Right renal cortex interstitium (tissue), 3 donors: ENCODE results near the gene HS6ST3. TPM values are rescaled to one million over a fixed set of nuclear protein-coding genes. Genes with fewer than 3 reads are reported as not detected.

ENCODE experiments used
- DNase-seq, 3 donors: peaks; one replicate each; pipeline ENCODE4 v3.0.0-alpha.2; 2013; ENCODE audit warnings: low read depth in 3 of 3, low spot score in 2 of 3
- polyA plus RNA-seq, 3 donors: library from polyadenylated mRNA; unstranded; fragments of 120-200 nt; gene quantifications; one replicate each; pipeline ENCODE4 v1.2.1, GENCODE V29; 2013; ENCODE audit not compliant: insufficient read length in 3 of 3

The HS6ST3 gene
- polyA plus RNA-seq, 3 donors = 2.8 to 4.2 (median 3.5) TPM

- DNase-seq = no peak
Measured at GRCh38 chr13:96636001-96636709, 546.2 kb downstream of the HS6ST3 start.

- no peak for DNase-seq
Measured at GRCh38 chr13:96637039-96637438, 547.1 kb downstream of the HS6ST3 start.

GRCh38 chr13:96646101-96646500 is 556.2 kb downstream of the HS6ST3 start:
- DNase-seq = no peak

- no peak for DNase-seq
Measured at GRCh38 chr13:96646515-96647211, 556.8 kb downstream of the HS6ST3 start.

- DNase-seq = no peak
Measured at GRCh38 chr13:96650301-96650886, 560.5 kb downstream of the HS6ST3 start.

GRCh38 chr13:96651598-96651997 is 561.7 kb downstream of the HS6ST3 start:
- DNase-seq = no peak

GRCh38 chr13:96652506-96652905 is 562.6 kb downstream of the HS6ST3 start:
- no peak for DNase-seq

GRCh38 chr13:96661612-96662011 is 571.7 kb downstream of the HS6ST3 start:
- no peak for DNase-seq

GRCh38 chr13:96662036-96662435 is 572.1 kb downstream of the HS6ST3 start:
- DNase-seq = no peak

- peak in 1 of 3 donors; percentile 5 for DNase-seq
Measured at GRCh38 chr13:96667294-96668018, 577.5 kb downstream of the HS6ST3 start.

- DNase-seq = no peak
Measured at GRCh38 chr13:96671073-96671472, 581.2 kb downstream of the HS6ST3 start.

GRCh38 chr13:96672016-96672415 is 582.1 kb downstream of the HS6ST3 start:
- DNase-seq = no peak

- DNase-seq = no peak
Measured at GRCh38 chr13:96673825-96674224, 583.9 kb downstream of the HS6ST3 start.

GRCh38 chr13:96677029-96677428 is 587.1 kb downstream of the HS6ST3 start:
- DNase-seq = no peak

GRCh38 chr13:96678801-96679200 is 588.9 kb downstream of the HS6ST3 start:
- DNase-seq = no peak

- no peak for DNase-seq
Measured at GRCh38 chr13:96680898-96681297, 591.0 kb downstream of the HS6ST3 start.

- DNase-seq = no peak
Measured at GRCh38 chr13:96681766-96682165, 591.9 kb downstream of the HS6ST3 start.

GRCh38 chr13:96684469-96684868 is 594.6 kb downstream of the HS6ST3 start:
- DNase-seq = no peak

GRCh38 chr13:96684907-96685306 is 595.0 kb downstream of the HS6ST3 start:
- no peak for DNase-seq

GRCh38 chr13:96686286-96686685 is 596.4 kb downstream of the HS6ST3 start:
- DNase-seq = no peak

- DNase-seq = no peak
Measured at GRCh38 chr13:96687191-96687590, 597.3 kb downstream of the HS6ST3 start.
